ENCODE measurements around the gene SIN3B. TPM values are rescaled to one million over a fixed set of nuclear protein-coding genes. Genes with fewer than 3 reads are reported as not detected.

The SIN3B gene
- total and polyA plus RNA-seq, 2 donors (not counting 1 experiment from before 2014, with no cell fraction given) = 118 to 138 TPM

- peaks cover 8% of the 10 kb centered on the region for H3K79me2 ChIP-seq (ENCODE audit: control insufficient read depth, insufficient read depth, low read length)
- ATAC-seq (ENCODE audit: low read depth) (no peak), DNase-seq (no peak)
- no peak overlapping the region for H3K4me2 ChIP-seq (replicated peaks; ENCODE audit: low read depth, low read length, poor library complexity, severe bottlenecking)
- TF ChIP-seq EZH2 (IDR thresholded peaks at IDR 0.05; ENCODE audit: borderline replicate concordance, insufficient read depth, low read depth, low read length, poor library complexity, severe bottlenecking) (no peak), CTCF (IDR thresholded peaks at IDR 0.05) (no peak)
- 66% methylated on average over 2 of the region's 5 CpGs for WGBS (ENCODE audit: insufficient coverage)
- H3K9me3 ChIP-seq (ENCODE audit: control extremely low read depth in 1 of 3, control insufficient read depth in 2 of 3, insufficient read depth in 1 of 3, low read length in 2 of 3) = no peaks in the 10 kb centered on the region
- no peak overlapping the region for H2AFZ ChIP-seq (ENCODE audit: insufficient read depth, low read depth, low read length, poor library complexity, severe bottlenecking)
- Mint-ChIP-seq H3K27ac (no peak overlapping the region), H3K9me3 (ENCODE audit: insufficient read depth) (no peaks in the 10 kb centered on the region), H3K4me3 (no peak overlapping the region), H3K27me3 (no peaks in the 10 kb centered on the region), H3K4me1 (peaks cover 16% of the 10 kb centered on the region)
- no peak overlapping the region for H3K9ac ChIP-seq (ENCODE audit: low read length)
- H3K4me3 ChIP-seq (ENCODE audit: control extremely low read depth in 1 of 5, extremely low read depth in 1 of 5, insufficient read depth in 1 of 5, low read depth in 2 of 5, low read length in 4 of 5) = no peak overlapping the region
- POLR2A ChIA-PET = interaction anchor here (0.7 kb wide), 1 partner anchor 26 kb away, joined by 5 read pairs; no protein-coding TSS in a partner anchor
- H3K27ac ChIP-seq (ENCODE audit: low read length in 2 of 2) = no peak overlapping the region
- CTCF ChIA-PET = no interaction called here
- intact Hi-C loops (cut with micrococcal nuclease) = no loop called here
- no peaks in the 10 kb centered on the region for H4K20me1 ChIP-seq (ENCODE audit: control insufficient read depth, insufficient read depth, low read length, poor library complexity, severe bottlenecking)
- H3K4me1 ChIP-seq (ENCODE audit: control insufficient read depth in 2 of 2, insufficient read depth in 2 of 2, low read length in 2 of 2) = peaks cover 7 to 9% of the 10 kb centered on the region in 2 donors
- peaks cover 0 to 45% of the 10 kb centered on the region in 2 experiments for H3K36me3 ChIP-seq (replicated peaks in 1 of 2; ENCODE audit: control extremely low read depth in 1 of 2, control insufficient read depth in 1 of 2, extremely low read depth in 1 of 2, insufficient read depth in 2 of 2, low read length in 1 of 2)
- no peaks in the 10 kb centered on the region for H3K27me3 ChIP-seq (replicated peaks in 1 of 4; ENCODE audit: control extremely low read depth in 1 of 4, control insufficient read depth in 3 of 4, insufficient read depth in 4 of 4, low read length in 3 of 4)
These were observed 32.6 kb downstream of the SIN3B start for GRCh38 chr19:16861834-16862233.

- Mint-ChIP-seq H3K27ac (no peak overlapping the region), H3K27me3 (no peaks in the 10 kb centered on the region), H3K4me1 (peaks cover 16% of the 10 kb centered on the region), H3K4me3 (no peak overlapping the region), H3K9me3 (ENCODE audit: insufficient read depth) (no peaks in the 10 kb centered on the region)
- intact Hi-C loops (cut with micrococcal nuclease) = no loop called here
- H3K36me3 ChIP-seq (replicated peaks in 1 of 2; ENCODE audit: control extremely low read depth in 1 of 2, control insufficient read depth in 1 of 2, extremely low read depth in 1 of 2, insufficient read depth in 2 of 2, low read length in 1 of 2) = peaks cover 0 to 55% of the 10 kb centered on the region in 2 experiments
- no peaks in the 10 kb centered on the region for H3K9me3 ChIP-seq (ENCODE audit: control extremely low read depth in 1 of 3, control insufficient read depth in 2 of 3, insufficient read depth in 1 of 3, low read length in 2 of 3)
- H3K4me1 ChIP-seq (ENCODE audit: control insufficient read depth in 2 of 2, insufficient read depth in 2 of 2, low read length in 2 of 2) = peaks cover 7 to 9% of the 10 kb centered on the region in 2 donors
- no peak for TF ChIP-seq CTCF (IDR thresholded peaks at IDR 0.05)
- TF ChIP-seq EZH2 (IDR thresholded peaks at IDR 0.05; ENCODE audit: borderline replicate concordance, insufficient read depth, low read depth, low read length, poor library complexity, severe bottlenecking) = no peak
- no peaks in the 10 kb centered on the region for H4K20me1 ChIP-seq (ENCODE audit: control insufficient read depth, insufficient read depth, low read length, poor library complexity, severe bottlenecking)
- no peaks in the 10 kb centered on the region for H3K27me3 ChIP-seq (replicated peaks in 1 of 4; ENCODE audit: control extremely low read depth in 1 of 4, control insufficient read depth in 3 of 4, insufficient read depth in 4 of 4, low read length in 3 of 4)
- H3K4me2 ChIP-seq (replicated peaks; ENCODE audit: low read depth, low read length, poor library complexity, severe bottlenecking) = no peak overlapping the region
- ATAC-seq (ENCODE audit: low read depth) = no peak
- WGBS (ENCODE audit: insufficient coverage) = 69% methylated on average over 8 of the region's 10 CpGs
- no peak overlapping the region for H3K4me3 ChIP-seq (ENCODE audit: control extremely low read depth in 1 of 5, extremely low read depth in 1 of 5, insufficient read depth in 1 of 5, low read depth in 2 of 5, low read length in 4 of 5)
- CTCF ChIA-PET = no interaction called here
- no peak for DNase-seq
- POLR2A ChIA-PET = no interaction called here
- no peak overlapping the region for H3K9ac ChIP-seq (ENCODE audit: low read length)
- H3K27ac ChIP-seq (ENCODE audit: low read length in 2 of 2) = no peak overlapping the region
- H3K79me2 ChIP-seq (ENCODE audit: control insufficient read depth, insufficient read depth, low read length) = peaks cover 18% of the 10 kb centered on the region
- no peak overlapping the region for H2AFZ ChIP-seq (ENCODE audit: insufficient read depth, low read depth, low read length, poor library complexity, severe bottlenecking)
These were observed 33.7 kb downstream of the SIN3B start for GRCh38 chr19:16862826-16863415.

Data from B cell (primary cell).